ENCODE measurements around the gene FRMD4B. TPM values are rescaled to one million over a fixed set of nuclear protein-coding genes. Genes with fewer than 3 reads are reported as not detected.
A peak's percentile ranks its signal among the peaks of the same experiment; 100 is the strongest.

FRMD4B gene
- total RNA-seq, 2 donors from 2014 or later: 27.1 to 38.3 TPM

- no peaks in the 10 kb centered on the region for H3K4me1 Mint-ChIP-seq (ENCODE audit: low read depth in 2 of 2)
- peak; percentile 11 to 13 for ATAC-seq
- peaks cover 5 to 20% of the 10 kb centered on the region in 2 donors for H3K27me3 Mint-ChIP-seq
- no peak overlapping the region for H3K4me3 Mint-ChIP-seq
- DNase-seq (ENCODE audit: low spot score): no peak
- no peak overlapping the region for H3K27ac Mint-ChIP-seq
- H3K9me3 Mint-ChIP-seq: no peaks in the 10 kb centered on the region
- no peaks in the 10 kb centered on the region for H3K36me3 Mint-ChIP-seq
Measured at GRCh38 chr3:69144631-69145245, 241.2 kb downstream of the FRMD4B start.

- Mint-ChIP-seq H3K27ac (no peak overlapping the region), H3K27me3 (peaks cover 11 to 27% of the 10 kb centered on the region in 2 donors), H3K4me1 (ENCODE audit: low read depth in 2 of 2) (no peaks in the 10 kb centered on the region), H3K4me3 (no peak overlapping the region), H3K9me3 (no peaks in the 10 kb centered on the region), H3K36me3 (no peaks in the 10 kb centered on the region)
- no peak for DNase-seq (ENCODE audit: low spot score)
- ATAC-seq: no peak
Measured at GRCh38 chr3:69143612-69144011, 242.3 kb downstream of the FRMD4B start.

GRCh38 chr3:69142797-69143454, 243.0 kb downstream of the FRMD4B start:
- peaks cover 11 to 28% of the 10 kb centered on the region in 2 donors for H3K27me3 Mint-ChIP-seq
- DNase-seq (ENCODE audit: low spot score): no peak
- no peaks in the 10 kb centered on the region for H3K36me3 Mint-ChIP-seq
- H3K4me1 Mint-ChIP-seq (ENCODE audit: low read depth in 2 of 2): no peaks in the 10 kb centered on the region
- no peak overlapping the region for H3K4me3 Mint-ChIP-seq
- ATAC-seq: no peak
- H3K9me3 Mint-ChIP-seq: no peaks in the 10 kb centered on the region
- no peak overlapping the region for H3K27ac Mint-ChIP-seq

- H3K4me1 Mint-ChIP-seq (ENCODE audit: low read depth in 2 of 2): no peaks in the 10 kb centered on the region
- no peaks in the 10 kb centered on the region for H3K9me3 Mint-ChIP-seq
- peaks cover 11 to 28% of the 10 kb centered on the region in 2 donors for H3K27me3 Mint-ChIP-seq
- H3K36me3 Mint-ChIP-seq: no peaks in the 10 kb centered on the region
- ATAC-seq: no peak
- no peak for DNase-seq (ENCODE audit: low spot score)
- no peak overlapping the region for H3K27ac Mint-ChIP-seq
- no peak overlapping the region for H3K4me3 Mint-ChIP-seq
Measured at GRCh38 chr3:69142090-69142489, 243.8 kb downstream of the FRMD4B start.

- Mint-ChIP-seq H3K36me3 (no peaks in the 10 kb centered on the region), H3K4me1 (ENCODE audit: low read depth in 2 of 2) (no peaks in the 10 kb centered on the region), H3K27ac (no peak overlapping the region), H3K9me3 (no peaks in the 10 kb centered on the region), H3K4me3 (no peak overlapping the region), H3K27me3 (peaks cover 13 to 28% of the 10 kb centered on the region in 2 donors)
- no peak for DNase-seq (ENCODE audit: low spot score)
- ATAC-seq: no peak
Measured at GRCh38 chr3:69141313-69141712, 244.6 kb downstream of the FRMD4B start.

- Mint-ChIP-seq H3K36me3 (no peaks in the 10 kb centered on the region), H3K4me1 (ENCODE audit: low read depth in 2 of 2) (no peaks in the 10 kb centered on the region), H3K27me3 (peaks cover 17 to 28% of the 10 kb centered on the region in 2 donors), H3K4me3 (no peak overlapping the region), H3K27ac (no peak overlapping the region), H3K9me3 (no peaks in the 10 kb centered on the region)
- no peak for DNase-seq (ENCODE audit: low spot score)
- no peak for ATAC-seq
Measured at GRCh38 chr3:69137412-69137811, 248.5 kb downstream of the FRMD4B start.

GRCh38 chr3:69137005-69137404, 248.9 kb downstream of the FRMD4B start:
- no peaks in the 10 kb centered on the region for H3K9me3 Mint-ChIP-seq
- no peaks in the 10 kb centered on the region for H3K36me3 Mint-ChIP-seq
- peaks cover 17 to 28% of the 10 kb centered on the region in 2 donors for H3K27me3 Mint-ChIP-seq
- no peak overlapping the region for H3K4me3 Mint-ChIP-seq
- no peaks in the 10 kb centered on the region for H3K4me1 Mint-ChIP-seq (ENCODE audit: low read depth in 2 of 2)
- no peak for DNase-seq (ENCODE audit: low spot score)
- H3K27ac Mint-ChIP-seq: no peak overlapping the region
- no peak for ATAC-seq

GRCh38 chr3:69130689-69131088, 255.2 kb downstream of the FRMD4B start:
- Mint-ChIP-seq H3K27ac (no peak overlapping the region), H3K27me3 (peaks cover 8 to 15% of the 10 kb centered on the region in 2 donors), H3K4me3 (no peak overlapping the region), H3K9me3 (no peaks in the 10 kb centered on the region), H3K4me1 (ENCODE audit: low read depth in 2 of 2) (no peaks in the 10 kb centered on the region), H3K36me3 (no peaks in the 10 kb centered on the region)
- DNase-seq (ENCODE audit: low spot score): no peak
- no peak for ATAC-seq

GRCh38 chr3:69129531-69129930, 256.4 kb downstream of the FRMD4B start:
- no peaks in the 10 kb centered on the region for H3K36me3 Mint-ChIP-seq
- no peak overlapping the region for H3K27ac Mint-ChIP-seq
- ATAC-seq: no peak
- DNase-seq (ENCODE audit: low spot score): no peak
- no peak overlapping the region for H3K4me3 Mint-ChIP-seq
- H3K9me3 Mint-ChIP-seq: no peaks in the 10 kb centered on the region
- no peaks in the 10 kb centered on the region for H3K4me1 Mint-ChIP-seq (ENCODE audit: low read depth in 2 of 2)
- H3K27me3 Mint-ChIP-seq: peaks cover 5% of the 10 kb centered on the region in 2 donors

GRCh38 chr3:69128509-69128908, 257.4 kb downstream of the FRMD4B start:
- no peaks in the 10 kb centered on the region for H3K36me3 Mint-ChIP-seq
- no peaks in the 10 kb centered on the region for H3K9me3 Mint-ChIP-seq
- no peak for ATAC-seq
- no peak overlapping the region for H3K27ac Mint-ChIP-seq
- H3K4me3 Mint-ChIP-seq: no peak overlapping the region
- H3K4me1 Mint-ChIP-seq (ENCODE audit: low read depth in 2 of 2): no peaks in the 10 kb centered on the region
- H3K27me3 Mint-ChIP-seq: peaks cover 5% of the 10 kb centered on the region in 2 donors
- DNase-seq (ENCODE audit: low spot score): no peak

- Mint-ChIP-seq H3K27ac (no peak overlapping the region), H3K36me3 (no peaks in the 10 kb centered on the region), H3K9me3 (no peaks in the 10 kb centered on the region), H3K4me3 (no peak overlapping the region), H3K27me3 (peaks cover 5% of the 10 kb centered on the region in 2 donors), H3K4me1 (ENCODE audit: low read depth in 2 of 2) (no peaks in the 10 kb centered on the region)
- DNase-seq (ENCODE audit: low spot score) (no peak), ATAC-seq (no peak)
Measured at GRCh38 chr3:69126999-69127398, 258.9 kb downstream of the FRMD4B start.

GRCh38 chr3:69126216-69126615, 259.7 kb downstream of the FRMD4B start:
- no peak overlapping the region for H3K27ac Mint-ChIP-seq
- no peaks in the 10 kb centered on the region for H3K36me3 Mint-ChIP-seq
- no peak overlapping the region for H3K4me3 Mint-ChIP-seq
- H3K27me3 Mint-ChIP-seq: peaks cover 5% of the 10 kb centered on the region in 2 donors
- H3K4me1 Mint-ChIP-seq (ENCODE audit: low read depth in 2 of 2): peaks cover 0 to under 1% of the 10 kb centered on the region in 2 donors
- no peaks in the 10 kb centered on the region for H3K9me3 Mint-ChIP-seq
- ATAC-seq (no peak), DNase-seq (ENCODE audit: low spot score) (no peak)

GRCh38 chr3:69122403-69122802, 263.5 kb downstream of the FRMD4B start, which contains the start of gene LMOD3:
Gene LMOD3 (minus strand): TSS chr3:69122595. CDS start chr3:69122386, 209 bp downstream.
- Mint-ChIP-seq H3K27me3 (peaks cover 5% of the 10 kb centered on the region in 2 donors), H3K9me3 (no peaks in the 10 kb centered on the region), H3K4me1 (ENCODE audit: low read depth in 2 of 2) (peaks cover 3 to 6% of the 10 kb centered on the region in 2 donors), H3K4me3 (no peak within 1 kb of the TSS), H3K36me3 (no peaks in the 10 kb centered on the region), H3K27ac (no peak within 1 kb of the TSS)
- ATAC-seq: no peak
- no peak for DNase-seq (ENCODE audit: low spot score)

- Mint-ChIP-seq H3K27me3 (peaks cover 3 to 4% of the 10 kb centered on the region in 2 donors), H3K4me1 (ENCODE audit: low read depth in 2 of 2) (peaks cover 3 to 6% of the 10 kb centered on the region in 2 donors), H3K4me3 (no peak overlapping the region), H3K9me3 (no peaks in the 10 kb centered on the region), H3K27ac (no peak overlapping the region), H3K36me3 (no peaks in the 10 kb centered on the region)
- DNase-seq (ENCODE audit: low spot score) (no peak), ATAC-seq (no peak)
Measured at GRCh38 chr3:69121950-69122349, 263.9 kb downstream of the FRMD4B start.
